WTC11 (cell line): ENCODE data around the gene EFNA5.

Source experiments
- CTCF ChIP-seq: fragments of 200-600 bp; IDR thresholded peaks from 2 replicates; pipeline ENCODE4 v1.8.0; 2022; ENCODE audit warnings: antibody characterized with exemption
- SMAD3 ChIP-seq: sonication (generic); formaldehyde crosslinking; IDR thresholded peaks from 2 replicates; pipeline ENCODE4 v1.8.0; 2022; ENCODE audit warnings: missing genetic modification reagents, mild to moderate bottlenecking, borderline replicate concordance

GRCh38 chr5:107419498-107419897, 251.2 kb downstream of the EFNA5 start:
- TF ChIP-seq SMAD3 (CRISPR knock-in tag) (no peak), CTCF (no peak)
